Measurements from ENCODE around the gene ZNF684. TPM values are rescaled to one million over a fixed set of nuclear protein-coding genes. Genes with fewer than 3 reads are reported as not detected.

The ZNF684 gene
- total and polyA plus RNA-seq, 2 of the 8 experiments (the other 6 are each of a cell fraction or from before 2014, with no cell fraction given) = 2.4 to 9.3 TPM

DNA sequence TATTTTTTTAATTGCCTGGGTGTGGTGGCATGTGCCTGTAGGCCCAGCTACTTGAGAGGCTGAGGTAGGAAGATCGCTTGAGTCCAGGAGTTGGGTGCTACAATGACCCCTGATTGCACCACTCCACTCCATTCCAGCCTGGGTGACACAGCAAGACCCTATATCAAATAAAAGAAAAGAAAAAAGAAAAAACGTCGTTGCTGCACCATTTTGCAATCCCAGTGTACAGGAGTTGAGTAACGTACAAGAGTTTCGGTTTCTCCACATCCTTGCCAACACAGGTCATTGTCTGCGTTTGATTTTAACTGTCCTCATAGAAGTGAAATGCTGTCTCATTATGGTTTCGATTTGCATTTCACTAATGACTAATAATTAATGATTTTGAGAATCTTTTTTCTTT lies 7.9 kb downstream of the ZNF684 start (continued):
- TF ChIP-seq CHD7 (IDR thresholded peaks at IDR 0.05; ENCODE audit: insufficient replicate concordance, low read length) = no peak
- no peak for TF ChIP-seq TAF1 (IDR thresholded peaks at IDR 0.05; ENCODE audit: low read depth, low read length)
- TF ChIP-seq ZNF274 (IDR thresholded peaks at IDR 0.05; ENCODE audit: borderline replicate concordance, extremely low read depth, low read length) = no peak
- no peak for TF ChIP-seq HDAC2 (IDR thresholded peaks at IDR 0.05; ENCODE audit: borderline replicate concordance in 1 of 2, low read depth in 2 of 2, low read length in 2 of 2)
- TF ChIP-seq, protein P1, sequence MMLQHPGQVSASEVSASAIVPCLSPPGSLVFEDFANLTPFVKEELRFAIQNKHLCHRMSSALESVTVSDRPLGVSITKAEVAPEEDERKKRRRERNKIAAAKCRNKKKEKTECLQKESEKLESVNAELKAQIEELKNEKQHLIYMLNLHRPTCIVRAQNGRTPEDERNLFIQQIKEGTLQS (IDR thresholded peaks at IDR 0.05; ENCODE audit: insufficient read depth, low read depth, low read length) = no peak
- no peak for TF ChIP-seq E2F6 (IDR thresholded peaks at IDR 0.05)
- no peak for TF ChIP-seq BRCA1 (IDR thresholded peaks at IDR 0.05; ENCODE audit: low read depth, low read length)
- no peak for TF ChIP-seq EP300 (IDR thresholded peaks at IDR 0.05; ENCODE audit: borderline replicate concordance in 1 of 2, low read depth in 2 of 2, low read length in 2 of 2)
- TF ChIP-seq KDM5A (IDR thresholded peaks at IDR 0.05; ENCODE audit: low read length) = no peak
- no peak for TF ChIP-seq BACH1 (IDR thresholded peaks at IDR 0.05; ENCODE audit: low read length)

Measured in H1 (cell line).